Midbrain (tissue), 1 donor: Measurements from ENCODE around the gene OXGR1.
"Not testable (repeated sequence)": the region's sequence is repeated elsewhere in the genome, so short reads cannot be mapped to it uniquely, and the experiment has no call there.

Experiments used
- DNase-seq: peaks from one replicate; lab custom pipeline; 2025; lab: John Stamatoyannopoulos, UW

The OXGR1 gene

DNA sequence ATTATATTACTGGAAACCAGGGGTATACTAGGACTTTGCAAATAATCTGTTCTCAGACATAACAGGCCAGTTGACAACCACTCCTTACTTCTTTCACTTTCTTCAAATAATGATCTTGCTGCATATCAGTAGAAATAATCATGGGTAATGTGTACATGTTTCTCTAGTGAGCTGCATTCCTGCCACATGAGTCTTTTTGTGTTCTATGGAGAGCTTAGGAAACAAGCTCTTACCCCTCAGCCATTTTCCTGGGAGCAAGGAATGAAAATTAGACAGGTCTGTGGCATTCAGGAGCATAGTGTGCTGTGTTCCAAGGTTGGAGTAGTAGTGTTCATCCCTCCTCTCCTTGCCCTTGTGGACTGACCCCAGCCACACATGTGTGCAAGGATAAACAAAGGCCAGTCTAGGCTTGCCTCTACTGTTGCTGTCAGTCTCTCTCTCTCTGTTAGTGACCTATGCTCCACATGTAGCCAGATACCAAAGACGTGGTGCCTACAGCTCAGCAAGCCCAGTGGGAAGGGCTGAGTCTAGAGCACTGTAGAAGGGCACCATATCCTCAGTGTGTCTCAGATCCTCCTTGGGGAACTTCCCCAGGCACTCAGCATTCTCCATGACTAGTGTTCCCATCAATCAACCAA is 11.5 kb upstream of the OXGR1 start:
- no peak for DNase-seq

DNA sequence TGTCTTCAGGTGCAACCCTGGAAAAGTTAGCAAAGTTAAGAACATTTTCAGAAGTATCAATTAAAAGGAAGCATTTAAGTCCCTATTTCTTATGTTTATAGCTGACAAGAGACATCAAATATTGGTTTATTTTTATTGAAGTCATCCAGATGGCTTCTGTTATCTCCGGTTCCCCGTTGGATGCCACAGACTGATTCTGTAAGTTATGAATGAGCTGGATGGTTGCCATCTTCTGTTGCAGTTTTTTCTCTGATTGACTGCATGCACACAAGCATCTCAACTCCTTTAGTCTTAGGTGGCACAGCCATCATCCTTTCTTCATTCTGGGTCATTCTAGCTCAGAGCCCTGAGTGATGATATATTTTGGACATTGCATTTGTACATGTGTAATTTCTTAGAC is 10.6 kb upstream of the OXGR1 start:
- DNase-seq = no peak

DNA sequence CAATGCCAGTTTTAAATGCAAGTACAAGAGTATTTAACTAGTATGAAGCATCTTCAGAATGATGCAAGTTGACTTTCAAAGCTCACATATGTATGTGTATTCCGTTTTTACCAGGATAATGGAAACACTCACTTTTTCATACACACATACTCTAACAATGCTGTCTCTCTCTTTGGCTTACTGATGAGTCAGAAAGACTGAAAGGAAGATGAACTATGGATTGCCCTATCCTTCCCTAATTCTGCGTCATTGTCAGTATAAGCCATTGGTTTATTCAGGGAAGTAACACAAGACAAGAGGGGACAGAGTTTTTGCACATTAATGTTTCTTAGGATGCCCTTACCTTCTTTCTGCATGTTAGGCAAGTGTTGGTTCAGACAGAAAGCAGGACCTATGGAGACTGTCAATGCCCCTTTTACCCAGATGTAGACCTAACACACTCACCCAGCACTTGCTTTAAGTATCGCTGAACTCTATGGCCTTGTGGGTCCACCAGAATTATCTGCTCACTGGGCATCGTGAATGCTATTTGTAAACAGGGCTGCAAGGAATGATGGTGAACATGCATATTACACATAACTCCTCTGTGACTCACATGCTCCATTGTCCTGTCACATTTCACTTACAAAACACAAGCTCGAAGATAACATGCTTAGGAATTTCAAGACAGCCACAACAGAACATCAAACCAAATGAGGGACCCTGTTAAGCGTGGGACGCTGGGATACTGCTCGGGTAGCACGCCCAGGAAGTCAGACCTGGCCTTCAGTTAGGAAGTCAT is 10.0 kb upstream of the OXGR1 start:
- DNase-seq = no peak

DNA sequence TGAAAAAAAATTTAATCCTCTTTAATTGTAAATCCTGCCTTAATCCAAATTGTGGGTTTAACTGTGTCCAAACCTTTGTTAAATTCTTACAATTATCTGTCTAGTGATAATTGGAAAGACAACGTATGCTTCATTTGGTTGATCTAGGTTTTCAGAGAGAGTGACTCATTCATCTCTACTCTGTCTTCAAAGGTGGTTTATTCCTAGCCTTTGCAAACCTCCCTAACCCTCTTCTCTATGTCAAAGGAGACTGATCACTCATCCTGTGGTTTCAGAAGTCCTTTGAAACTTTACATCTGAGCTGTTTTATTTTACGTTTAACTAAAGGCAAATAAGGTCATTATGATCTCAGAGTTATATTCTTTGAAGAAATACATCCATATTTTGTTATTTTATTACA is 8.8 kb upstream of the OXGR1 start:
- DNase-seq = no peak

DNA sequence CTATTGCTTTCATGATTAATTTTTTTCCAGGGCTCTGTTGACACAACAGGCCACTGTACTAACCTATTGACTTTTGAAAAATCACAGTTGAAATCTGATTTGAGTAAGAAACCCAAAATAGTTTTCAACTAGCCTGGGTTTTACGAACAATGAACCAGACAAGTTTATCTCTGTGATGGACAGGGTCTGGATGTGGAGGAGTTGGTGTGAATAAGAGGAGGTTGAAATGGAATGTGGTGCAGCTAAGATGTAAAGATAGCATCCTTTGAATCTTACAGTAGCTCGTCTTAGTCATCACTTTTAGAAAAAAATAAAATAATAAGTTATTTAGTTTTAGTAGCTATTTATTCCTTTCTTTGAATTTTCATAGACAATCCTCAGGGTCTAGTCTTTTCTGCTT is 8.3 kb upstream of the OXGR1 start:
- no peak for DNase-seq

DNA sequence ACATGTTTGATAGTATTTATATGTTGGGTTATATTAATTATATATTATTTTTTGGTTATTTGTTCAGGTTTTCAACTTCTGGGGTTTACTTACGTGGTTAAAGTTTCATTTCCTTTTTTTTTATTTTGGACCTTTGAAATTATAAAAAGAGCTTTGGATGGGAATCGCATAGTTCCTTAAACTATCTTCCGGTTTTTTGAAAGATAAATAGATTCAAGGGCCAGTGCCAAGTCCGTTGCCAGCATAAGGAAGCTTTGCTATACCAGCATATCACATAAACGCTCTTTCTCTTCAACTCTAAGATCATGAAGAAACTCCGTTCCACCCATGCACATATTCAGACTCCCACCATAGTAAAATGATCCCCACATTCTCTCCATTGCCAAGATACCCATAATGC is 7.4 kb upstream of the OXGR1 start:
- peak; percentile 3 for DNase-seq

DNA sequence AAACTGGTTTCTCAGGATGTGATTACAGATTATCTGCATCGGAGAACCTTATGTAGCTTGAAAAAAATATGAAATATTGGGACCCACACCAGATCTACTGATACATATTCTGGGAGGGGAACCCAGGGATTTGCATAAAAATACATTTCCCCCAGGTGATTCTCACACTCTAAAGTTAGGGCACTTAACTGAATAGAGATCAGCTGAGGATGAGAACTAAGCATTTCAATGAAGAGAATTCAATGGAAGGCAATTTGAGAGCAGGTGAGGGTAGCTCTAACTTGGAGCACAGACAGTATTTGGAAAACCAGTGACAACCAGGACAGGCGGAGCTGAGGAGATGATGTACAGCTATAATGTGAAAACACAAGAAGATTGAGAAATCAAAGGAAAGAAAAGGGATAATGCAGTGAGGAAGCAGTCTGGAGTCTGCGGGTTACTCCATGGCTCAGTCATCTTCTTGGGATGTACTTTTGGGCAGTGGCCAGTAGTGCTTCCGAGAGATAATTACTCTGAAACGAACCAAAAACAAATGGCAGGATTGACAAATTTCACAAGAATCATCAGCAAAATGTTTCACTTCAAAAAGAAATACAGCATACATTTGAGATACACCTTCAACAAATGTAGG is 6.1 kb upstream of the OXGR1 start:
- no peak for DNase-seq

DNA sequence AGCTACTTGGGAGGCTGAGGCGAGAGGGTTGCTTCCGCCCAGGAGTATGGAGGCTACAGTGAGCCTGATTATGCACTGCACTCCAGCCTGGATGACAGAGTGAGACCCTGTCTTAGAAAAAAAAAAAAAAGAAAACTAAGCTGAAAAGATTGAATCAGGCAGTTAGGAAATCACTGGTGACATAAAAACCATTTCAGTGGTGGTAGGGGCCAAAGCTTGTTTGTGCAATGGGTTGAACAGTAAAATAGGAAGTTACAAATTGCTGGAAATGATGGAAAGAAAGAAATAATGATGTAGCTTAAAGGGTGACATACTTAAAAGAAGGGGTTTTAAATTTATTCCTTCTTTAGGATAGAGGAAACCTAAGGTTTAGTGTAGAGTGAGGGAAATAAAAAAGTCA is 4.8 kb upstream of the OXGR1 start:
- no peak for DNase-seq

DNA sequence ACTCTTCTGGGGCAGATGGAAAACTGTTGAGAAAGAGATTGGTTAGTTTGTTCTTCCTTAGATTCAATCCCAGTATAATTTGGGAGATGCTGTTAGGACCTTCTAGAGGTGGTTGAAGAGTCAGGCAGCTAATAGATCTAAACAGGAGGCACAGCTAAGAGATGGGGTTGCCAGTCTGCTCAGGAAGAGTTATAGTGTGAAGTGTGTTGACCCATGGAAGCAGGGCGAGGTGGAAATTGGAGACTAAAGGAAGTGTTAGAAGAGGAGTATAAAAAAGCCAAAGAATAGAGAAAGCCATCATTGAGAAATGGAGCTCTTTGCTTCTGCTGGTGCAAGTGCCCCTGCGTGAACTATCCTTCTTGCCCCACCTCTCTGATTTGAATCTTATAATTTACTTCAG is 3.8 kb upstream of the OXGR1 start:
- DNase-seq = no peak

DNA sequence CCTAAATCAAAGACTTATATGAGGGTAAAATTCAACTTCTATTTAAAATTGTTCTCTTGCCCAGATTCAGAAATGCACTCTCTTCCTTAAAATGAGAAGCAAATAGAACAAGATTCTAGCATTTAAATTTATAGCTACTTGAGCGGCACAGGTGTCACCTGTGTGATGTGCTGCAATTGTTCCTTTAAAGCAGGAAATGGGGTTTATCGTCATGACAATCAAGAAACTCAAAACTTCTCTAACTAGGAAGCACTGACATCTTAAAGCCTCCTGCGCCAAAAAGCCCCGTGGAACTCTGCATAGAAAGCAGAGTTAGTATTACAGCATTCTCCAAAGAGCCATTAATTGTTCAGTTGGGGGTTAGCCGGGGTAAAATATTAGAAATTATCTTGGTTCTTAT is 2.6 kb upstream of the OXGR1 start:
- DNase-seq = no peak

DNA sequence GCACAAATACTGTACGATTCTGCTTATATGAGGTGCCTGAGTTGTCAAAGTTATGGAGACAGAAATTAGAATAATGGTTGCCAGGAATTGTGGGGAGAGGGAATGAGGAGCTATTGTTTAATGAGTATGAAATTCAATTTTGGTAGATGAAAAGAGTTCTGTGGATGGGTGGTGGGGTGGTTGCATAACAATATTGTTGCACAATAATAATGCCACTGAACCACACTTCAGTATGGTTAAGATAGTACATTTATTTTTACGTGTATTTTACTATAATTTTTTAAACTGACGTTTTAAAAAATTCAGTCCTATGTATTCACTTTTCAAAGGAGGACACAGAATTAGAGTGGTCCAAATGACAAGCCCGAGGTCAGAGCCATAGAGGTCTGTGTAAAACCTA is 1.8 kb upstream of the OXGR1 start:
- no peak for DNase-seq

DNA sequence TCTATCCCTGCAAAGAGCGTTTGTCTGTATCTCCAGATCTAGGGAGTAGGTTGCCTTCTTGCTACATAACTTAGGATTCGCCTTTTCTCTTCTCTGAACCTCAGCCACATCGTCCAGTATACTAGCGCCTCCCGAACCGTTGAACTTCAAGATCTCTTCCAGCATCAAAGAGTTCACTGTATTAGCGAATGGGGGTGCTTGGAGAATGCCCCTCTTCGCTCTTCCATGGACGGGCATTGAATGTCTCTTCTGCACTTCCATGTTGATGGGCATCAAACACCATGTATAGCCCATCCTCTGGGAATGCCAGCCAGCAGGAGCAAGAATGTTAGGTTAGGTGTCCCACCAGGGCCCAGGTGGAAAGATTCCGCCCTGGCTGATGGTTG is 575 bp upstream of the OXGR1 start:
- no peak for DNase-seq

DNA sequence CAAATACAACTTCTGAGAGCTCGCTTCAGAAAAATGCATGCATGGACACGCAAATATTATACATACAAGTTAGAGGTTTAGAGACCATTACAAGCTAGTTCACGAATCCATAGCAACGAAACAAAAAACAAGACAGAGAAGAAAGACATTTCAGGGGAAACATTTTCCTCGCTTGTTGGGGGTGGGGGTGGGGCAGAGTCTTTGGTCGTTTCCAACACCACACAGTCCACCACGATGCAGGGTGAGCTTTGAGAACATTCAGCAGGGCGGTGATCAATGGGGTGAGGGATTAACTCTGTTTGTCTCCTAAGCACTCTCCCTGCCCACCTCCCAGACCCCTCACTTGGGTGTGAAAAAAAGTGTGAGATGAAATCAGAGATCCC is 651 bp downstream of the OXGR1 start:
- no peak for DNase-seq

DNA sequence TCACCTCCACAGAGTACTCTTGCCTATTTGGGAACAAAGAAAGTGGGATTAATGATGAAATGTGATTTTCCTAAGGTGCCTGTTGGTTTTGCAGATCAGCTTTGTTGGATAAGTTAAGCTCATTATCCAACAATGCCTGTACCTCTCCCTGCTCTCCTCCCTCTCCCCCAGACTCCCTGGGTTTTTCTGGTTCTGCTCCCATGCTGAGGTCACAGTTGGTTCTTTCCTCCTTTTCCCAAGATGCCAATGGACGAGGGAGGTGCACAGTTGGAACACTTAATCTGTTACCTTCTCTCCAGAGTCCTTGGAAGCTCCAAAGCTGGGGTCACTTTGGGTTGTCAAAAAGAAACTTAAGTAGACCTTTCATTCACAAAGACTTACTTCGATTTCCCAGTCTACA is 1.6 kb downstream of the OXGR1 start:
- no peak for DNase-seq

DNA sequence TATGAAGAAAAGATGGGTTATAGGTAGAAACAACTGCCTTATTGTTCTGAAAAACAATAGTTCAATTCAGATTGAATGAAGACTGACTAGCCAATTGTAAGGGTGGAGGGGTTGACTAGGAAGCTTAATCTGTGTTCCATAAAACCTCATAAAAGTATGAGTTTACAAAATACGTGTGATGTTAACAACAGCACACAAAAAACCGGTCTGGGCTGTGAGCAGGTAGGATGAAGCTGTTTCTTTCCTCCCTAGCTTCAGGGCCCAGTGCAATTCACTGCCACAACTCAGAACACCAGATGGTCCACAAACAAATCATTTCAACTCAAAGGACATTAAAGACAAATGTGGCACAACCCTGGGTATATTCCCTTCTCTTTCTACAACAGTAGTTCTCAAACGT is 3.2 kb downstream of the OXGR1 start:
- DNase-seq = peak; percentile 6

DNA sequence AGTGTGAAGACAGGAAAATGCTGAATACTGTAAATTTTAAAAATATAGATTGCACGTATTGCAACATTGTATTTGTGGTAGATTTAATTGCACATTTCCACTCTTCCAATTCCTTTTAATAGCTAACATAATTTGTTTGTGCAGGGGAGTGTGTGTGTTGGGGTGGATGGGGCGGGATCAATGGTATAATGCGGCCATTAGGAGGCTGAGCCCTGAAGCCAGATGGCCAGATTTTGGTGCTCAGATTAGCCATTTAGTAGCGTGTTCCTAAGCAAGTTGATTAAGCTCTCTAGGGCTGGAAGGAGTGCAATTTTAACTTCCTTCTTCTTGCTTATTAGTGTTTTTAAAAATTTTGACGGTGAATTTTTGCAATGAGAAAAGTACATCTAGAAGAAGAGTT is 5.8 kb downstream of the OXGR1 start:
- DNase-seq = no peak

DNA sequence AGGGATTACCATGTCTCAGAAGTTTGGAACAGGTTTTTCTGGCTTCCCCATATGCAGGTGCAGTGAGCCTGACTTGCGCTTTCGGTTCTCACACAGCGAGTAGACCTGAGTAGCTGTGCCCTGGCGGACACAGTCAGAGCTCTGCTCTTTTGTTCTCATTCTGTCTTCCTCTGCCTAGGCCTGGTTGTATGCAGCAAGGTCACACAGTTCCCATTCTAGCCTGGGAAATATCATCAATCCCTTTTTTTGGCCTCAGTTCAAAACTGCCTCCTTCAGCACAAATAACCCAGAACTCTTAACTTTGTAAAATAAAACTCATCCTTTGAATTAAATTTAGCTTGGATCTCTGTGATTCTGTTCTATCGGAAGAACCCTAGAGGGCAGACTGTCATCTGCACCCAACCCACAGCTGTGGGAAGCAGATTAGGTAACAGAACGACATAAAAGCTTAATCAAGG is 10.2 kb downstream of the OXGR1 start:
- DNase-seq = peak; percentile 21

DNA sequence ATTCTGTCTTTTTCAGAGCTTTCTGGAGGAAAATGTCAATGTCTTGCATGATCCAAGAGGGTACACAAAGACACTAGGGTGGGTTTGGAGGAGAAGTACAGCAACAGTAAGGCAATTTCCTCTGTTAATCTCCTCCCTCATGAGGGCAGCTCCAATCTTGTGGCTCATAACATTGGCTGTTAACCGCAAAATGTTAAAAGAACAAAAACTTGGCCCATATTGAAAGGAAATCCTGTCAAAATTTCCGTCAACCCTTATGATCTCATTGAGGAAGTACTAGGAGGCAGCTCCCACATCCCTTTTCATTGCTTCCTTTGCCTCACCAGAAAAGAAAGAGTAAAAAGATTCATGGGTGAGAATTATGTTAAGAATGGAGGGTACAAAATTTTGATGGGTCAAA is 11.6 kb downstream of the OXGR1 start:
- no peak for DNase-seq

DNA sequence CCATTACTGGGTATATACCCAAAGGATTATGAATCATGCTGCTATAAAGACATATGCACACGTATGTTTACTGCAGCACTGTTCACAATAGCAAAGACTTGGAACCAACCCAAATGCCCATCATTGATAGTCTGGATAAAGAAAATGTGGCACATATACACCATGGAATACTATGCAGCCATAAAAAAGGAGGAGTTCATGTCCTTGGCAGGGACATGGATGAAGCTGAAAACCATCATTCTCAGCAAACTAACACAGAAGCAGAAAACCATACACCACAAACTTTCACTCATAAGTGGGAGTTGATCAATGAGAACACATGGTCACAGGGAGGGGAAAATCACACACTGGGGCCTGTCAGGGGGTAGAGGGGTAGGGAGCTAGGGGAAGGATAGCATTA is 14.4 kb downstream of the OXGR1 start:
- not testable (repeated sequence) for DNase-seq

DNA sequence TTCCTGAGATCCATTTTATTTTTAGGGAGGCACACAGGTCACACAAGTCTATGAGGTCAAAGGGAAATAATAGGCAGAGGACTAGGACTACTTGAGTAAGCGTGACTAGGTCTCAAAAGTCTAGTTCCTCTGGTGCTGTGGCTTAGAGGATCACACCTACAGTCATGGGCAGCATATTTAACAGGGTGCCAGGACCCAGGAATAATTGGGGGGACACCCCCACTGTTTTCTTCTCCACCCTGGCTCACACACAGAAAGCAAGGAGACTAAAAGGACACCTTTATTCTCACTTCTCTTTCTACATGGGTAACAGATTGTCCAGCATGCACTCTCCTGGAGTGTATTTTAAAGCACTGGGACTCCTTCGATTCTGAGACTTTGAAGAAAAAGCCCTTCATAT is 26.2 kb downstream of the OXGR1 start:
- no peak for DNase-seq

DNA sequence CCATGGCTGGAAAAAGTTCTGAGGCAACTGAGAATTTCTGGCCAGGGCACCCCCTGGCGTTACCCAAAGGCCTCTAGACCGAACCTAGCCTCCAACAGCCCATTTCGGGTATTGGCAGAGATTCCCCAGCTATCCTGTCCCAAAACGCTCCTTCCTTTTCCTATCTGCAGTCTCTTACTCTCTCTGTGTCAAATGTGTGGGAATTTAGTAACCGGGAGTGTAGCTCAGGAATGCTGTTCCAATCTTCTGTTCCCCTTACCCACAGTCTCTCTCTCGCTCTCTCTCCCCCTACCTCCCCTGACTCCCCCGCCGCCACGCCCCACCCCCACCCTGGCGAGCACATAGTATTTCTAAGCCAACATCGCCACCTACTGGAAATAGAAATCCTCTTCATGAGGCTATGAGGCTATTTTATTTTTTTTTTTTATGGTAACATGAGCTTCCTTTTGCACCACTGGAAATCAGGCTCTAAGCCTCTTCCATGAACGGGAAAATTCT is 27.0 kb downstream of the OXGR1 start:
- no peak for DNase-seq

DNA sequence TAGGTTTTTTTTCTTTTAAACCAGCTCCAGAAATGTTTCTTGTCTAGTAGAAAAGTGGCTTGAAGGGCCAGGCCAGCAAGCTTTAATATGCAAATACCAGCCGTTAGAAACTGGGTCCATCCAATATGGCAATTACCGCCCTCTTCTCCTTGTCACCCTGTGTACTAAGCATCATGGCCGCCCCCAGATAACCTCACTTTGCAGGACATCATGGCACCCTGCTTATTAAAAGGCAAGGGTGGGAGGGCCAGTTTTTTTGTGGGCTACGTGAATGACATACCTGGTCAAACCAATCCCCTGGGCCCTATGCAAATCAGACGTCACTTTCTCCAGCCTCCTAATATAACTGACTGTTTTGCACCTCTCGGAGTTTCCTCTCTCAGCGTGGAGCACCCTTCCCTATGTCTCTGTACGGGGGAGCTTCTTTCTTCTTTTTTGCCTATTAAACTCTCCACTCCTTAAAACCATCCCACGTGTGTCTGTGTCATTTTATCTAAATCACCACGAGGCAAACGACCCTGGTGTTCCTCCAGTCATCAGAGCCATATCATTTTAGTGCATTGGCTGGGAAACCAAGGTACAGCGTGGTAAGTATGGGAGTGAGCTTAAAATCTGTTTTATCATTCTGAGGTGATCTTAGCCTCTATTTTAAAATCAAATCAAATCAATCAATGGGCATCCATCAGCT is 27.7 kb downstream of the OXGR1 start:
- no peak for DNase-seq
